B cell (primary cell): ENCODE results near the gene ERRFI1. TPM values are rescaled to one million over a fixed set of nuclear protein-coding genes. Genes with fewer than 3 reads are reported as not detected.
A peak's percentile ranks its signal among the peaks of the same experiment; 100 is the strongest.

Source experiments
- ATAC-seq: fragments of 200-7000 bp; cut with Tn5 transposase; one replicate; pipeline ENCODE4 v1.10.0; 2021; ENCODE audit warnings: low read depth, mild to moderate bottlenecking, moderate number of reproducible peaks, moderate library complexity
- CTCF ChIA-PET: fragments of 350-600 bp; sonication (Branson Sonifier 250); formaldehyde crosslinking; loops from one replicate; lab custom pipeline; 2021; ENCODE audit warnings: antibody characterized with exemption, inconsistent platforms; lab: Charles Lee
- POLR2A ChIA-PET: fragments of 350-600 bp; sonication (Branson Sonifier 250); formaldehyde crosslinking; loops from one replicate; lab custom pipeline; 2021; ENCODE audit warnings: antibody characterized with exemption; lab: Charles Lee
- DNase-seq: peaks from one replicate; pipeline ENCODE4 v3.0.0; 2013
- H2AFZ ChIP-seq: 2 replicates; pipeline ENCODE4 v1.6.1; 2012; ENCODE audit warnings: mild to moderate bottlenecking, low read depth, low read length; ENCODE audit not compliant: insufficient read depth, poor library complexity, severe bottlenecking
- H3K27ac ChIP-seq, 2 donors: 1 replicate in 1 of 2; 2 replicates in 1 of 2; pipeline ENCODE4 v1.5.1; 2012 to 2013; ENCODE audit warnings: low read length in 2 of 2, mild to moderate bottlenecking in 2 of 2, moderate library complexity in 1 of 2
- H3K27me3 ChIP-seq, 4 experiments: fragments of 200-600 bp in 1 of 4; sonication (generic) in 1 of 4; replicated peaks in 1 of 4; 1 replicate in 2 of 4; 2 replicates in 2 of 4; pipeline versions ENCODE4 v1.6.1 to v1.7.0; 2013 to 2016; ENCODE audit warnings: low read length in 3 of 4, mild to moderate bottlenecking in 2 of 4, mixed read lengths in 1 of 4, moderate library complexity in 1 of 4; ENCODE audit not compliant: insufficient read depth in 4 of 4, control insufficient read depth in 3 of 4; ENCODE audit errors: control extremely low read depth in 1 of 4
- H3K36me3 ChIP-seq, 2 experiments: replicated peaks in 1 of 2; 1 replicate in 1 of 2; 2 replicates in 1 of 2; pipeline versions ENCODE4 v1.6.1 to v1.7.1; 2013; ENCODE audit warnings: low read length in 1 of 2; ENCODE audit not compliant: insufficient read depth in 2 of 2, control insufficient read depth in 1 of 2; ENCODE audit errors: control extremely low read depth in 1 of 2, extremely low read depth in 1 of 2
- H3K4me1 ChIP-seq, 2 donors: fragments of 200-600 bp in 1 of 2; sonication (generic) in 1 of 2; 1 replicate in 1 of 2; 2 replicates in 1 of 2; pipeline versions ENCODE4 v1.5.1 to v1.6.1; 2013 to 2017; ENCODE audit warnings: low read length in 2 of 2; ENCODE audit not compliant: control insufficient read depth in 2 of 2, insufficient read depth in 2 of 2
- H3K4me2 ChIP-seq: replicated peaks from 2 replicates; pipeline ENCODE3; 2012; ENCODE audit warnings: mild to moderate bottlenecking, low read depth, low read length; ENCODE audit not compliant: poor library complexity, severe bottlenecking
- H3K4me3 ChIP-seq, 5 experiments: fragments of 200-600 bp in 1 of 5; sonication (generic) in 1 of 5; 1 replicate in 3 of 5; 2 replicates in 2 of 5; pipeline versions ENCODE4 v1.5.1 to v1.7.0; 2011 to 2016; ENCODE audit warnings: low read length in 4 of 5, mild to moderate bottlenecking in 4 of 5, low read depth in 2 of 5, control low read depth in 1 of 5, moderate library complexity in 1 of 5; ENCODE audit not compliant: insufficient read depth in 1 of 5; ENCODE audit errors: control extremely low read depth in 1 of 5, extremely low read depth in 1 of 5
- H3K79me2 ChIP-seq: fragments of 200-600 bp; sonication (generic); one replicate; pipeline ENCODE4 v1.6.0; 2016; ENCODE audit warnings: low read length; ENCODE audit not compliant: control insufficient read depth, insufficient read depth
- H3K9ac ChIP-seq: fragments of 200-600 bp; sonication (generic); 2 replicates; pipeline ENCODE4 v1.6.1; 2017; ENCODE audit warnings: mild to moderate bottlenecking, low read length, moderate library complexity
- H3K9me3 ChIP-seq, 3 donors: one replicate each; pipeline versions ENCODE4 v1.6.1 to v1.7.1; 2013; ENCODE audit warnings: low read length in 2 of 3; ENCODE audit not compliant: control insufficient read depth in 2 of 3, insufficient read depth in 1 of 3; ENCODE audit errors: control extremely low read depth in 1 of 3
- H4K20me1 ChIP-seq: 2 replicates; pipeline ENCODE4 v1.6.0; 2012; ENCODE audit warnings: mild to moderate bottlenecking, low read length; ENCODE audit not compliant: insufficient read depth, control insufficient read depth, poor library complexity, severe bottlenecking
- H3K27ac Mint-ChIP-seq: one replicate; pipeline ENCODE4 v1.8.0; 2021; ENCODE audit warnings: mixed read lengths
- H3K27me3 Mint-ChIP-seq: one replicate; pipeline ENCODE4 v1.8.0; 2021; ENCODE audit warnings: mixed read lengths
- H3K4me1 Mint-ChIP-seq: one replicate; pipeline ENCODE4 v1.8.0; 2021; ENCODE audit warnings: mixed read lengths
- H3K4me3 Mint-ChIP-seq: one replicate; pipeline ENCODE4 v1.8.0; 2021; ENCODE audit warnings: mixed read lengths
- H3K9me3 Mint-ChIP-seq: one replicate; pipeline ENCODE4 v1.8.0; 2022; ENCODE audit warnings: mixed read lengths; ENCODE audit not compliant: insufficient read depth
- CTCF ChIP-seq: fragments of 200-600 bp; IDR thresholded peaks from one replicate; pipeline ENCODE4 v1.8.0; 2022; ENCODE audit warnings: antibody characterized with exemption, mild to moderate bottlenecking
- EZH2 ChIP-seq: IDR thresholded peaks from 2 replicates; pipeline ENCODE4 v1.6.1; 2012; ENCODE audit warnings: borderline replicate concordance, low read depth, mild to moderate bottlenecking, moderate library complexity, low read length; ENCODE audit not compliant: insufficient read depth, poor library complexity, severe bottlenecking
- WGBS: methylation state at CpG from one replicate; pipeline ENCODE4 v1.1.5; 2013; ENCODE audit warnings: missing lambda C conversion rate; ENCODE audit not compliant: insufficient coverage; 5-methylcytosine and 5-hydroxymethylcytosine counted together
- intact Hi-C: fragments of 100-400 bp; cut with micrococcal nuclease; formaldehyde crosslinking; loops from one replicate; pipeline ENCODE4 v1.10.0; 2022
- polyA plus RNA-seq: library from polyadenylated mRNA; depleted of rRNA; stranded (reverse); fragments of >200 nt; gene quantifications from 2 replicates; pipeline ENCODE4 v1.2.3, GENCODE V29; 2012
- total RNA-seq, 2 donors: library from RNA; stranded (reverse); fragments of 120-200 nt in 1 of 2; gene quantifications; 1 replicate in 1 of 2; 2 replicates in 1 of 2; pipeline versions ENCODE4 v1.2.3 to v1.2.4, GENCODE V29; 2013 to 2022

Gene ERRFI1
- total and polyA plus RNA-seq, 2 donors (not counting 1 experiment from before 2014, with no cell fraction given): 1.5 to 2.0 TPM

- peaks cover 19 to 23% of the 10 kb centered on the region in 2 donors for H3K4me1 ChIP-seq
- peaks cover 7 to 30% of the 10 kb centered on the region in 2 experiments for H3K36me3 ChIP-seq
- H3K4me1 Mint-ChIP-seq: peaks cover 50% of the 10 kb centered on the region
- intact Hi-C loops: loop anchor here (1.0 to 5.0 kb wide), 4 partner anchors 9 to 854 kb away; partner anchors contain the start of genes RERE and VAMP3
- ChIA-PET CTCF (interaction anchor here (0.6 to 1.4 kb wide), 3 partner anchors 13 to 54 kb away, joined by 3 to 8 read pairs (median 3); no protein-coding TSS in a partner anchor), POLR2A (interaction anchor here (0.6 to 0.7 kb wide), 2 partner anchors 10 to 855 kb away, joined by 4 read pairs; partner anchors contain the start of gene RERE)
- TF ChIP-seq EZH2: no peak
- no peak for TF ChIP-seq CTCF
- H3K4me2 ChIP-seq: peak overlapping the region; percentile 77
- H3K4me3 ChIP-seq: peak overlapping the region in 3 of 5 experiments; percentile 67 to 90 (median 81)
- peak overlapping the region; percentile 96 for H3K9ac ChIP-seq
- peak overlapping the region; percentile 97 for H3K4me3 Mint-ChIP-seq
- H3K9me3 ChIP-seq: no peaks in the 10 kb centered on the region
- H3K79me2 ChIP-seq: peaks cover 63% of the 10 kb centered on the region
- ATAC-seq: no peak
- peak overlapping the region; percentile 96 for H3K27ac Mint-ChIP-seq
- H3K27me3 Mint-ChIP-seq: no peaks in the 10 kb centered on the region
- H3K27me3 ChIP-seq: no peaks in the 10 kb centered on the region
- DNase-seq: no peak
- H3K9me3 Mint-ChIP-seq: no peaks in the 10 kb centered on the region
- H3K27ac ChIP-seq: peak overlapping the region; percentile 88 to 99
- WGBS: 100% methylated on average over 3 of the region's 11 CpGs
- peak overlapping the region; percentile 76 for H2AFZ ChIP-seq
- H4K20me1 ChIP-seq: peaks cover 32% of the 10 kb centered on the region
Observed at GRCh38 chr1:7962636-7963377, 63.3 kb downstream of the ERRFI1 start.

- H3K4me2 ChIP-seq: peak overlapping the region; percentile 77
- DNase-seq (no peak), ATAC-seq (no peak)
- intact Hi-C loops: loop anchor here (1.0 to 5.0 kb wide), 4 partner anchors 8 to 855 kb away; partner anchors contain the start of genes RERE and VAMP3
- TF ChIP-seq CTCF (no peak), EZH2 (no peak)
- no peaks in the 10 kb centered on the region for H3K27me3 ChIP-seq
- peak overlapping the region; percentile 30 to 90 (median 67) for H3K4me3 ChIP-seq
- H3K36me3 ChIP-seq: peaks cover 6 to 30% of the 10 kb centered on the region in 2 experiments
- H3K79me2 ChIP-seq: peaks cover 55% of the 10 kb centered on the region
- ChIA-PET CTCF (interaction anchor here (0.6 kb wide), 2 partner anchors 53 kb away, joined by 3 read pairs; no protein-coding TSS in a partner anchor), POLR2A (interaction anchor here (0.6 to 0.7 kb wide), 2 partner anchors 13 to 855 kb away, joined by 4 to 5 read pairs; partner anchors contain the start of gene RERE)
- peak overlapping the region; percentile 76 for H2AFZ ChIP-seq
- Mint-ChIP-seq H3K27ac (peak overlapping the region; percentile 96), H3K27me3 (no peaks in the 10 kb centered on the region), H3K4me1 (peaks cover 45% of the 10 kb centered on the region), H3K9me3 (no peaks in the 10 kb centered on the region), H3K4me3 (peak overlapping the region; percentile 97)
- H3K9ac ChIP-seq: peak overlapping the region; percentile 96
- H4K20me1 ChIP-seq: peaks cover 23% of the 10 kb centered on the region
- peaks cover 19 to 23% of the 10 kb centered on the region in 2 donors for H3K4me1 ChIP-seq
- no peaks in the 10 kb centered on the region for H3K9me3 ChIP-seq
- peak overlapping the region; percentile 88 to 99 for H3K27ac ChIP-seq
- 0% methylated on average over 6 of the region's 10 CpGs for WGBS
Observed at GRCh38 chr1:7962014-7962335, 64.1 kb downstream of the ERRFI1 start.
